Measurements from ENCODE around the gene KIF5B. TPM values are rescaled to one million over a fixed set of nuclear protein-coding genes. Genes with fewer than 3 reads are reported as not detected.
A peak's percentile ranks its signal among the peaks of the same experiment; 100 is the strongest.
"Not testable (repeated sequence)": the region's sequence is repeated elsewhere in the genome, so short reads cannot be mapped to it uniquely, and the experiment has no call there.

KIF5B gene
- total RNA-seq, 1 donor from 2014 or later, result 83.2 TPM

DNA sequence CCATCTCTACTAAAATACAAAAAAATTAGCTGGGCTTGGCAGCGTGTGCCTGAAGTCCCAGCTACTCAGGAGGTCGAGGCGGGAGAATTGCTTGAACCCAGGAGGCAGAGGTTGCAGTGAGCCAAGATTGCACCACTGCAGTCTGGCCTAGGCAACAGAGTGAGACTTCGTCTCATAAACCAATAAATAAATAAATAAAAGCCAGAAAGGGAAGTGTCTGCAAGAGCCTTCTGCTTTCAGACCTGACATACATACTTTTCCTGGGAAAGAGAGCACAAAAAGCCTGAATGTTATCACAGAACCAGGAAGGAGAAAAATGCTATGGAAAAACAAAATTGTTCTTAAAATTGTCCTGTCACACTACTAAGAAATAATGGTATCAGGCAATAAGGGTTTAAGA lies 4.1 kb upstream of the KIF5B start:
- DNase-seq (ENCODE audit: low read depth in 2 of 2), result no peak

- DNase-seq (ENCODE audit: low read depth in 2 of 2), result no peak
Observed at GRCh38 chr10:32059472-32059871, 3.2 kb upstream of the KIF5B start.

GRCh38 chr10:32057036-32057372 lies 779 bp upstream of the KIF5B start:
- no peak for DNase-seq (ENCODE audit: low read depth in 2 of 2)

GRCh38 chr10:32055478-32056135 lies 618 bp downstream of the KIF5B start:
- DNase-seq (ENCODE audit: low read depth in 2 of 2), result peak; percentile 58 to 75

- peak in 1 of 2 donors; percentile 73 for DNase-seq (ENCODE audit: low read depth in 2 of 2)
Observed at GRCh38 chr10:32054094-32054493, 2.1 kb downstream of the KIF5B start.

- not testable (repeated sequence) for DNase-seq (ENCODE audit: low read depth in 2 of 2)
Observed at GRCh38 chr10:32053392-32053791, 2.8 kb downstream of the KIF5B start.

GRCh38 chr10:32051926-32052325 lies 4.3 kb downstream of the KIF5B start:
- no peak for DNase-seq (ENCODE audit: low read depth in 2 of 2)

GRCh38 chr10:32050177-32050576 lies 6.0 kb downstream of the KIF5B start:
- peak in 1 of 2 donors; percentile 11 for DNase-seq (ENCODE audit: low read depth in 2 of 2)

- no peak for DNase-seq (ENCODE audit: low read depth in 2 of 2)
Observed at GRCh38 chr10:32049113-32049512, 7.1 kb downstream of the KIF5B start.

DNA sequence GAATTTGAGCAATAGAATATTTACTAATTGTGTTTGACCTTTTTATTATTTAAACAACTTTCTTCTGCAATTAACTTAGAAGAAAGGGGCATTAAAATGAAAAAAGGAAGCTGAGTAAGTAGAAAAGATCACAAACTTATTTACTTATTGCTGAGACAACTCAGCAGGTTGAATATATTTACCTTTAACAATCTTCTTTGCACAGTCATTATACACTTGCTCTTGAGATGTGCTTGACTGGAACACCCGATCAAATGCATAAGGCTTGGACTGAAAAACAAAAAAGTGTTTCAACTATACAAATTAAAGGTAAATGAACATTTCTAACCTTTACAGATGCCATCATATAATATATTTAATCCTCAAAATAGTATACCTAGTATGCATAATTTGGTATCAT lies 7.9 kb downstream of the KIF5B start:
- no peak for DNase-seq (ENCODE audit: low read depth in 2 of 2)

- DNase-seq (ENCODE audit: low read depth in 2 of 2), result no peak
Observed at GRCh38 chr10:32047881-32048280, 8.3 kb downstream of the KIF5B start.

DNA sequence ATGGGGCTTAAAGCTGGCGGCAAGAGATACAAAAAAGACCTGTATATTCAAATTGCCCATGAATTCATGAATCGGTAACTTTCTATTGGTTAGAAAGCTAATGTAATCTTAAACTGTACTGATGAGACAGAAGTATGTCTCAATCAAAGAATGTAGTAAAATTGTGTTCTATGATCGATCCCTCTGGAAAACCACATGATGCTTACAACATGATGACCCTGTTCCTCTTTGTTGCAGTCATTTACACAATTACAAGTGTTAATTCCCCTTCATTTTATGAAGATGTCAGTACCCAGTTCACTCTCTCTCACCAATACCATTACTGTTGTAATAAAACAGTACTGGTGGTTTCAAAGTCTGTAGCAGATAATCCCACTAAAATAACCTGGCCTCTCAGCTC lies 10.1 kb downstream of the KIF5B start:
- no peak for DNase-seq (ENCODE audit: low read depth in 2 of 2)

- not testable (repeated sequence) for DNase-seq (ENCODE audit: low read depth in 2 of 2)
Observed at GRCh38 chr10:32042730-32043129, 13.5 kb downstream of the KIF5B start.

DNA sequence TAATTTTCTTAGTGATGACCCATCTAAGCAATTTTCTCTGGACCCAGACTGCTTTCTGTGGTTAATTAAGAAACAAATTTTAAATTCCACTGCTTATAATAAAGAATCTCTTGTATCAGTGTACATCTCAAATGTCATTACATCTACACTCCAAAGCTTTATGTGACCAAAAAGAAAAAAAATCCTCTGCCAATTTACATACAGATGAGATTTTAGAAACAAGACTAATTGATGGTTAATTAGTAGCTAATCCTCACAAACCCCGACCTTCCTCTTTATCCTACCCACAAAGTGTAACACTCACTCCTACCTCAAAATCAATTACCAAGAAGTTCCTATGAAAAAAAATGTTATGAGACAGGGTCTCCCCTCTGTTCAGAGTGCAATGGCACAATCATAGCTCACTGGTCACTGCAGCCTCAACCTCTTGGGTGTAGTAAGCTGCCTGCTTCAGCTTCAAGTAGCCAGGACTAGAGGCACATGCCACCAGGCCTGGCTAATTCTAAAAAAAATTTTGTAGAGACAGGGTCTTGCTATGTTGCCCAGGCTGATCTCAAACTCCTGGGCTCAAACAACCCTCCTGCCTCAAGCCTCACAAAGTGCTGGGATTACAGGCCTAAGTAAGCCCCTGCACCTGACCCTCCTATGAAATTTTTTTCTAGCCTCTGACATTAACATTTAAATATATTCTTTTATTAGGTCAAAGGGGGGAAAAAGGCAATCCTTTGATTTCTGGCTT lies 14.8 kb downstream of the KIF5B start:
- DNase-seq (ENCODE audit: low read depth in 2 of 2), result no peak

DNA sequence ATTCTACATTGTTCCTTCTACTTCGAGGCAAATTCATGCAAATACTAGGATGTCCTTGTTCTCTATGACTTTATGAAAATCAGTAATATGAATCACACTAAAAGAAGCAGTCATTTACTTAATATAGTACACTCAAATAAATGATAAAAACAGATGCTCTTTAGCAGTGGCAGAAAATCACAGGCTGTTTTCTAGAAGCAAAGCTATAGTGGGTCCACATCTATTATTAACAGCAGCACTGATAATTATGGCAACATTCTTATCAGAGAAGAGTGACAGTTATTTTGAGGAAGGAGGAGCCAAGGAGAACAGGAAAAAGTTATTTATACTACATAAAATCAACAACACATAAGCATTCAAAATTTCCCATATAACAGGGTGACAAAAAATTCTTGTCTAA lies 16.5 kb downstream of the KIF5B start:
- no peak for DNase-seq (ENCODE audit: low read depth in 2 of 2)

DNA sequence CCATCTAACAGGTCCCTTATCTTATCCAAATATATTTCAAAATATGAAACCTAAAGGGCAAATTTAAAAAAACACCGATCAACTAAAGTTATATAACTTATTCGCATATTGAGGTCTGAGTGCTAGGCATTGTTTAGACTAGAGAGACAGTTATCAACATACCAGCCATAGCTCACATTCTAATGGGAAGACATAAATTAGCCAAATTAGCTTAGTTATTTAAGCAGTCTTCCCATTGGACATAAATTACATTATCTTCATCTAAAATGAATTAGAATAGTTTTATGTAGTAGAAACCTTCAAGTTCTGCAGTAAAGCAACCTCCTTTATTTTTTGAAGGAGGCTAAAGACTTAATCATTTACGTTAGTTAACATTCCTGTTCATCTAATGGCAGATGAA lies 17.4 kb downstream of the KIF5B start:
- no peak for DNase-seq (ENCODE audit: low read depth in 2 of 2)

DNA sequence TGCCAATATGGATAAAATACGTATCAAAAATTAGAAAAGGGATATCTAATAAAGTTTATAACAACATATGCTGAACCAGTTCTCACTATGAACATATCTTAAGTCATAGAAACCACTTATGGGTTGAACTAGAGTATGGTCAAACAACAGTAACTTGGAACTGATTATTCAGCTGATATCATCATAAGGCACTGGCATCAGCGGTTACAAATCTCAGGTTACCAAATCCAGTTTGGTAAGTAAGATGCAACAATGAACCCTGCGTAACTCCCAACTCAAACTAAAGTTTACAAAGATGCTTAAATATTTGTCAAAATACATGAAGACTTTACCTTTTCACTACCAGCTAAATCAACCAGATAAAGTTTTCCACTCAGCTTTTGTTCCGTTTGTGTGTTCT lies 19.3 kb downstream of the KIF5B start:
- no peak for DNase-seq (ENCODE audit: low read depth in 2 of 2)

DNA sequence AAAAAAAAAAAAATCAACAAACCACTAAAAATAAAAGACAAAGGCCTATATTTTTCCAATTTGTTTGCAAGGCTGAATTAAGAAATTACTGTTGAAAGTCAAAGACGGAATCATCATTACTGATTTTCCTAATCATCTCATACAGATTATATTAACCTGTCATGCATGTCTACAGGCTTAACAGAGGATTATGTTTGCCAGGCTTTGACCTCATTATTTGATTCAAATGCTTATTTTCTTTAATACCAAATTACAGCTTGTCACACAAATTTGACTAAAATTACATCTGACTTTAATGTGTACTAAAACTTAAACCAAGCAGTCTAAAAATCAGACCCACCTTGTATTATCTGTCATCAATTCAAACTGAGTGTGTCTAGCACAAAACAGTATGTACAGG lies 21.2 kb downstream of the KIF5B start:
- DNase-seq (ENCODE audit: low read depth in 2 of 2), result no peak

- no peak for DNase-seq (ENCODE audit: low read depth in 2 of 2)
Observed at GRCh38 chr10:32033171-32033570, 23.1 kb downstream of the KIF5B start.

DNA sequence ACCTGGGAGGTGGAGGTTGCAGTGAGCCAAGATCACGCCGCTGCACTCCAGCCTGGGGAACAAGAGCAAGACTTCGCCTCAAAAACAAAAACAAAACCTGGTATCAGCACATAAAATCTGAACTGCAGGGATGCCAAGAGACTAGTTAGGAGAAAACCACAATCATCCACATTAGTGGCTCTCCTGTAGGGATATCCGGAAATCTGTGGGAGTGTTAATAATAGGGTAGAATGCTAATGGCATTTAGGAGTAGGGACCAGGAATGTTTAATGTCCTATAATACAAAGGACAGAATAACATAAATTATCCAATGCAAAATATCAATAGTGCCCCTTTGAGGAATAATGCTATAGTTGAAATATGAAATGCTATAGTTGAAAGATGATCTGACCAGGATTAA lies 24.3 kb downstream of the KIF5B start:
- no peak for DNase-seq (ENCODE audit: low read depth in 2 of 2)

GRCh38 chr10:32031424-32031823 lies 24.8 kb downstream of the KIF5B start:
- DNase-seq (ENCODE audit: low read depth in 2 of 2), result no peak

- DNase-seq (ENCODE audit: low read depth in 2 of 2), result no peak
Observed at GRCh38 chr10:32028710-32029109, 27.5 kb downstream of the KIF5B start.

GRCh38 chr10:32023264-32023663 lies 33.0 kb downstream of the KIF5B start:
- no peak for DNase-seq (ENCODE audit: low read depth in 2 of 2)
